ENCODE measurements around the gene TES.

DNA sequence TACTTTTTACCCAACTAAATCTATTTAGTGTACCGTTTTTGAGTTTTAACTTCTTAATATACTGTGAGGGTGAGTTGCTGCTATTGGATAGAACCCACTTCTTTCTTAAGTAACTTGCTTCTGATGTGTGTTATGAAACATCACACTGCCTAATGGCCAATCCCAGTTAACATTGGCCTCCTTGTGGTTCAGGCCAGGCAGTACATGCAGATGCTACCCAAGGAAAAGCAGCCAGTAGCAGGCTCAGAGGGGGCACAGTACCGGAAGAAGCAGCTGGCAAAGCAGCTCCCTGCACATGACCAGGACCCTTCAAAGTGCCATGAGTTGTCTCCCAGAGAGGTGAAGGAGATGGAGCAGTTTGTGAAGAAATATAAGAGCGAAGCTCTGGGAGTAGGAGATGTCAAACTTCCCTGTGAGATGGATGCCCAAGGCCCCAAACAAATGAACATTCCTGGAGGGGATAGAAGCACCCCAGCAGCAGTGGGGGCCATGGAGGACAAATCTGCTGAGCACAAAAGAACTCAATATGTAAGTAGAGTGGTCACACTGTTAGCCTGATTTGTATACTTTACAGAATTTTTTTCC, 39.7 kb downstream of the TES start:
- TF ChIP-seq YY1 (IDR thresholded peaks at IDR 0.05; ENCODE audit: insufficient read depth, insufficient read length) (no peak), ZNF274 (IDR thresholded peaks at IDR 0.05; ENCODE audit: low read depth, low read length) (no peak), SUZ12 (IDR thresholded peaks at IDR 0.05; ENCODE audit: extremely low read depth, insufficient read depth, insufficient read length) (no peak)

All from NT2/D1 (cell line).